T-helper 2 cell treated with Interferon-gamma antibody and Interleukin-4, amounts not matched to agents 100 ng/mL and 5 ng/mL, for 36 hours (primary cell): ENCODE results near the gene TUBB. TPM values are rescaled to one million over a fixed set of nuclear protein-coding genes. Genes with fewer than 3 reads are reported as not detected.

ENCODE experiments used
- intact Hi-C: fragments of 100-400 bp; cut with micrococcal nuclease; formaldehyde crosslinking; loops from one replicate; pipeline ENCODE4 v1.15.1; 2023
- total RNA-seq: library from RNA; stranded (reverse); gene quantifications from 2 replicates; pipeline ENCODE4 v1.2.3, GENCODE V29; 2022

The TUBB gene
- total RNA-seq, 1 donor from 2014 or later, result 1,315 TPM

DNA sequence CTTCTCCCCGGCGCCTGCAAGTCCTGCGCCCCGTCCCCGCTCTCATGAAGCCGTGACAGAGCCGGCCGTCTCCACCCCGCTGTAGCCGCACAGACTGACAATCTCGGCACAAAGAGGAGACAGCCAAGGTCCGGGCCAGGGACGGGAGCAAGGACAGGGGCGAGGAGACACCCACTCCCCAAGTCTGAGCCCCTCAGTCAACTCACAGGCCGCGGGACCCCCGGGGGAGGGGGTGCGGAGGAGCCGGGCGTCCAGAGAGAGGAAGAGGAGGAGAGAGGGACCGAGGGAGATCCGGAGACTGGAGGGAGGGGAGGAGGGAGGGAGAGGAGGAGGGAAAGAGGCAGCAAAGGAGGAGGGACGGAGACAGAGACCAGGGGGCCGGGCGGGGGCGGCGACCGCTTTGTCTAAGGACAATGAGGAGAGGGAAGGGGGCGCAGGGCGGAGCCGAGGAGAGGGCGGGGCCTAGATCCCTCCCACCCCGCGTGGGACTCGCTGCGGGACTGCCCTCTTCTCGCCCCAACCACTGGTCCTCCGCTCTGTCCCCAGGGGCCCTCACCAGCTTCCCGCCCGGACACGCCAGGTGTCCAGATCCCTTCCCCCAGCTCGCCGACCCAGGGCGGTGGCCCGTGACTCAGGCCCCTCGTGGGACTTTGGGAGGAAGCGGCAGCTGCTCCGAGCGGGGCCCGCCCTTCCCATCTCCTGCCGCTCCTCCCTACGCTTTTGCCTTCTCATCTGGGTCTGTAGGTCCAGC is 33.1 kb upstream of the TUBB start:
- intact Hi-C loops, result loop anchor here (1.0 to 10.0 kb wide), 2 partner anchors 30 to 468 kb away; partner anchors contain the start of genes CCHCR1, MDC1 and TCF19

DNA sequence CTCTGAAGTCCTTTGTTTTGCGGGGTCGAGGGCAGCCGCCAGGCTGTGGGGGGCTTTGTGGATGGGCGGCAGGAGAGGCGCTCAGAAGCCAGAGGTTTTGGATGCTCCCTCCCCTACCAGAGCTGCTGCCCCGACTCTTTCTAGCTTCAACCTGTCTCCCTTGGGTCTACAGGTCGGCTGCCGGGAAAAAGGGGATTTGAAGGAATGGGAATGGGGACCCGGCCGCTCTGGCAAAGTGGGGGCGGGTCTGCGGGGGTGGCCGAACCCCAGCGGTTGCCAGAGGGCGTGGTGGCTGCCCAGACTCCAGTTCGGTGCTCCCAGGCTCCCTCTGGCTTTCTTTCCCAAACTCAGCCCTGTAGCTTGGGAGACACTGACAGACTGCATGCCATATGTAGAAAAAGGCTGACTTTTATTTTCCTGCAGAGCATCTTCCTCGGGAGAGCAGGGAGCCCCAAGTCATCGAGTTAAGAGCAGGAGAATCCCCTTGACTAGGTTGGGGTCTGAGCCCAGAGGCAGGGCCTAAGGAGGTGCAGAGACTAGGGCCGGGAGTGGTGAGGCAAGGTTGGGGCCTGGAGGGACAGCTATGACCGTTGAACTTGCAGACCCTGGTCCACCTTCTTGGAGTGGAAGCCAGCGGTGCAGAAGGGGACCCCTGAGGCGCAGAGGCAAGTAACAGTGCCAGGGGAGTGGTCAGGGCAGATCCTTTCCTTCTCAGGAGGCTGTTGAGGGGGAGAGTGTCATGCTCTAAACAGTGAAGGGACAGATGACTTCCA is 32.3 kb upstream of the TUBB start:
- intact Hi-C loops, result loop anchor here (1.0 to 10.0 kb wide), 2 partner anchors 29 to 467 kb away; partner anchors contain the start of genes CCHCR1, MDC1 and TCF19

DNA sequence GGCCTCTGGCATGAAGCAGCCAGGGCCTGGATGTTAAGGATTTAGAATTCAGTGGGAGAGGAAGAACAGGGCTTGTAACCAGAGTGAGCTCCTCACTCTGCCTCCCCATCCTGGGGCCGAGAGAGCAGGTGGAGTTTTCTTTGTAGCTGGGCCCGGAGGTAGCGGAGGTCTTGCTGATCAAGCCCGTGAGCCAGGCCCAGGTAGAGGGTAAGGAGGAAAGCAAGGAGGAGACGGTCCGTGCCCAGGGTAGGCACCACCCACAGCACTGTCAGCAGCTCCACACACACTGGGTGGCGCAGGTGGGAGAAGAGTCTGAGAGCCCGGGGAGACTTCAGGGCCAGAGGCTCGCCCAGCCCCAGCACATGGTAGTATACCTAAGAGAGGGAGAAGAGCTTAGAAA is 31.6 kb upstream of the TUBB start:
- intact Hi-C loops, result loop anchor here (10.0 kb wide), 1 partner anchor 466 kb away; the partner anchor contains the start of genes CCHCR1 and TCF19

DNA sequence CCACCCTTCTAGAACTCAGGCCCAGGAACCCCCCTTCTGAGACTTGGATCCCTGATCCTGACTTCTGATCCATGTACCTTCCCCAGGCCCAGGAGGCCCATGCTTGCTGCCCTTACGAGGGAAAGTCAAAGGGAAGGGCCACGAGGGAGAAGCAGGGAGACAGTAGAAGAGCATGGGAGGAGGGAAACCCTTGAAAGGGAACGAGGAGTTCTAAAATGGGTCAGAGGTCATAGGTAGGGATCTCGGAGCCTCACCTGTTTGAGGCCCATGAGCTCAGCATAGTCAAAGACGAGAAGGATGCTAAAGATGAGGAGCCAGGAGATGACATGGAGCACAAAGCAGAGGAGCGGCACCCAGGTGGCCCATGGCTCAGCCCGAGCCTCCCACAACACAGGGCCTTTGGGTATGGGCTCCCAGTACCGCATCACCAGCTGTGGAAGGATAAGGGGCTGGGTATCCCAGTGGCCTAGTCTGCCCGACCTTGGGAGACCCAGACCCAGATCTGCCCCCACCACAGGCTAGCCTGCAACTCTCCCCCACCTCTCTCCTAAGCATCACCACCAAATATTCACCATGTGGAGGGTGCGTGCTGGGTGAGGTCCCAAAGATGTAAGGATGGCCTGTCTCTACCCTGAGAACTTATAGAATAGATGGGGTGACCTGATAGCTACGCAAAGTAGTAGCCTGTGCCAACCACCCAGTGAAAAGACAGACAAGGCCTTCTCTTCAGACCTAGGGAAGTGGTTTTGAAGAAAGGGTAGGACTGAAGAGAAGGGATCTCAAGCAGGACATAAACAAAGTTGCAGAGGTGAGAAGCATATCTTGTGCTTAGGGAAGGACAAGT is 30.9 kb upstream of the TUBB start:
- intact Hi-C loops, result loop anchor here (10.0 kb wide), 1 partner anchor 466 kb away; the partner anchor contains the start of genes CCHCR1 and TCF19

GRCh38 chr6:30689985-30690384 is 30.2 kb upstream of the TUBB start:
- intact Hi-C loops, result loop anchor here (10.0 kb wide), 1 partner anchor 465 kb away; the partner anchor contains the start of genes CCHCR1 and TCF19

DNA sequence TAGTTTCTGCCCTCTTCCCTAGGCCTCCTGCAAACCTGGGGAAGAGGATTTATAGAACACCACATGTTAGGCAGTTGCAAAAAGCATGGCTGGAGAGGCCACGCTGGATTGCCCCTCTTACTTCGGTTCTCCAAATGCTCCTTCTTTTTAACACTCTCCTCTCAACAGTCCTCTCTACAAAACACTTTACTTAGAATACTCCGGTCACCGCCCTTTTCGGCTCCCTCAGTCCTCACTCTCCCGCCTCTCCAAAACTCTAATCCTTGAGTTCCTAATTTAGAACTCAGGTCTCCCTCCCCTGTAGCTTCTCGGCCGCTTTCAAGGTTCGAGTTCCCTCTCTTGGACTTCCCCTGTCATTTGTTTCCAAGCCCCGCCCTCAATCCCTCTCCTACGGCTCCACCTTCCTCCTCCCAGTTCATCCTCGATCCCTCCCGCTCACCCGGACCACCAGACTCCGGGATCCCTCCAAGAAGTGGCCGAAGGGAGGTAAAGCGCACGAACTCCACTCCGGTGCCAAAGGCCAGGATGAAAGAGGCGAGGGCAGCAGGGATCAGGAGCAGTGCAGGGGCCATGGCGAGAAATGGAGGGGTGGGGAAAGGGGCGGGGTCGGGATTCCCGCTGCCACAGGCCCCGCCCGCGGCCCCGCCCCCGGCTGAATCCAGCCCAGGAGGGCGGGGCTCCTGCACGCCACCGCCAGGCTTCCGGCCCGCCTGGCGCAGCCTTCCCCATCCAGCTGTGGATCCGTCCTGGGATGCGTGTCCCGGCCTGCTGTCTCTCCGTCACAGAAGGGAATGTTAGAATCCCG is 29.5 kb upstream of the TUBB start, which contains the start of gene NRM:
Gene NRM, minus strand, starts transcription at position 582 of the 805 bp plus-strand sequence. Its CDS starts 10 bp downstream, at position 572.
- intact Hi-C loops, result no loop called here

DNA sequence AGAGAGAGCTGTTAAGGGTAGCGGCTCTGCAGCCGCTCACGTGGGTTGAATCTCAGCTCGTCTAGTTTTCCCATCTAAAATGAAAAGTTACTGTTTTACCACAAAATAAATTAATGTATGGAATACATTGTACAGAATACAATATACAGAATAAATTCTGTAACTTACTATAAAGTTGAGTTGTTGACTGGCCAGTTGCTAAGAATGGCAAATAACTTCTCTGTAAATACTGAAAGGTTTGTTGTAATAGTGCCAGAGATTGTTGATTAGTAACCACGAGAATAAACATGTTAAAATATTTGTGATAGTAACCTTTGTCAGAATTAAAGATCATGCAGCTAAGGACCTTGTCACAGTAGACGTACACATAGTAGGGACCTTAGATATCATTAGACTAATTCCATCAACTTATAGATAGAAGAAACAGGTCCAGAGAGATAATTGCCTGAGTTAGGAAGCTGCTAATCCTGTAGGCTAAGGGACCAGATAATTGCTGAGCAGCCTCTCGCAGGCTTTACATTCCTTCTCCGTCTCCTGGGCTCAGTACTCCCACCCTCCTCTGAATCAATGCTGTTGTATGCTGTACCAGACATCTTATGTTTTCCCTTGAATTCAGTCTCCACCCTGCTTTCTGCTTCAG is 28.8 kb upstream of the TUBB start:
- intact Hi-C loops, result no loop called here

GRCh38 chr6:30696432-30696831 is 23.7 kb upstream of the TUBB start:
- intact Hi-C loops, result no loop called here

DNA sequence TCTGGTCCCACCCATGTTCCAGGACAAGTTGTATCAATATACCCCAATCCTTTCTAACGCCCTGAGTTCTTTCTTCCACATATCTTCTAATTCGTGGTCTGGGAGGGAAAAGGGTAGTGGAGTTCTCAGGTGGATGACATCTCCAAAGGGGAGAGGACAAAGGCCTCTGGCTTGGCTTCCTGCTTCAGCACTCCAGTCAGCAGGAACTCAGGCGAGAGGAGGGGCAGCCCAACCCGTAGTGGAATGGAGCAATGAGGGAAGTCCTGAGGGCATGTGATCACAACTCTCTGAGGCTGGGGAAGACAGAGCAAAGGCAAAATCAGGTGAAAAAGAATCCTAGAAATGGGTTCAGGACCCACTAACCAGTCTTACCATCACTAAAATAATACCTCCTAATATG is 19.8 kb upstream of the TUBB start:
- intact Hi-C loops, result no loop called here

DNA sequence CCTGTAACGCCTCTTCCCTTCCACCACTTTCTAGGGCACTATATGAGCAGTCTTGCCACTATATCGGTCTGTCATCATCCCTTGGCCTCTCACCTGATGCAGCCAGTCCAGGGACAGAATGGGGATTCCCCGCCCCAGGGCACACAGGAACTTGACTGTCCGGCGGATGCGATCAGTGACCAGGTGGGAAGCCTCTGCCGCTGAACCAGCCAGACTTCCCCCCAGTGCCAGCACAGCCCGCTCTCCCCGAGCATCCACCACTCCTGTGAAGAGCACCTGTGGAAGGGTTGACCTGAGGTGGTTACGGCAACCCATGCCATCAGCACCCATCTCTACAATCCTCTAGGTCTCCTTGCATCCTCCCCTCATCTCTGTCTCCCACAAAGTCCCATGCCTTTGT is 17.1 kb upstream of the TUBB start:
- intact Hi-C loops, result no loop called here

DNA sequence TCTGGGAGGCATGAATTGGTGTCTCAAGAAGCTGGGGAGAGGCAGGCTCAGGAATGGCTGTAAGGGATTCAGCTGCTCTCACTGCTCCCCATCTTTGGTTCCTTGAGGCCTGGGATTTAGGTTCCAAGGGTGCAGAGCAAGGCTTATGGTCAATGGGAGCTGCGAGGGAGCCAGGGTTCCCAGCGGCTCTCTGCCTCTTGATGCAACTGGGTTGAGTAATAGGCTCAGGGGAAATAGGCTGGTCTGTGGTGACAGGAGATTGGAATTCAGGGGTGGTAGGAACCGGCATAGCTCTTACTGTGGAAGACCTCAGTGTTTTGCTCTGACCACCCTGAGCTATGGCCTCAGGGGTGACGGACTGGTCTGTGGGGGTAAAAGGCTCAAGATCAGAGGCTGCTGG is 16.3 kb upstream of the TUBB start:
- intact Hi-C loops, result no loop called here

DNA sequence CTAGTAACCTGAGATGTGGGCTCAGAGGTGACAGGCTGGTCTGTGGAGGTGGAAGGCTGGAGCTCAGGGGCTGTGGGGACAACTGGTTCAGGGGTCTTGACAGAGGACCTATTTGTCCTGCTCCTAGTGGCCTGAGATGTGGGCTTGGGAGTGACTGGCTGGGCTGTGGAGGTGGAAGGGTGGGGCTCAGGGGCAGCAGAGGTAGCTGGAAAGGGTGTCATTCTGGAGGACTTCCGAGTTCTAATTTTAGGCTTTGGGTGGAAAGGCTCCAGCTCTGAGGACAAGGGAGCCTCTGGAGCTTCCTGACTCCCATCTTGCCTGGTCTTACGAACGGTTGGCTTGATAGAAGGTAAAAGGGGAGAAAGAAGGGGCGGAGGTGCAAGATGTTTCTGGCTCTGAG is 14.5 kb upstream of the TUBB start:
- intact Hi-C loops, result no loop called here

GRCh38 chr6:30707281-30707850 is 12.8 kb upstream of the TUBB start:
- intact Hi-C loops, result no loop called here

DNA sequence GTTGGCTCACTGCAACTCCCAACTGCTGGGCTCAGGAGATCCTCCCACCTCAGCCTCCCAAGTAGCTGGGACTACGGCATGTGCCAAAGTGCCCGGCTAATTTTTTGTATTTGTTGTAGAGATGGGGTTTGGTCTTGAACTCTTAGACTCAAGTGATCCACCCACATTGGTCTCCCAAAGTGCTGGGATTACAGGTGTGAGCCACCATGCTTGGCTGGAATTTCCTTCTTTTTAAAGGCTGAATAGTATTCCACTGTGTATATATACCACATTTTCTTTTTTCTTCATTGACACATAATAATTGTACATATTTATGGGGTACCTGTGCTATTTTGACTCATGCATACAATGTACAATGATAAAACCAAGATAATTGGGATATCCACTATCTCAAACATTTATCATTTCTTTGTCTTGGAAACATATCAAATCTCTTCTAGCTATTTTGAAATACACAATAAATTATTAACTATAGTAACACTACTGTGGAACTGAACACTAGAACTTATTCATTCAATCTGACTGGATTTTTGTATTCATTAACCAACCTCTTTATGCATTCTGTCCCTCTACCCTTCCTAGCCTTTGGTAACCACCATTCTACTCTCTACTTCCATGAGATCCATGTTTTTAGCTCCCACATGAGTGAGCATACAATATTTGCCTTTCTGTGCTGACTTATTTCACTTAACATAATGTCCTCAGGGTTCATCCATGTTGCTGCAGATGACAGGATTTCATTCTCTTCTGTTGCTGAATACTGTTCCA is 10.9 kb upstream of the TUBB start:
- intact Hi-C loops, result no loop called here

GRCh38 chr6:30711758-30712380 is 8.3 kb upstream of the TUBB start:
- intact Hi-C loops, result no loop called here

GRCh38 chr6:30712441-30712945 is 7.7 kb upstream of the TUBB start:
- intact Hi-C loops, result no loop called here

DNA sequence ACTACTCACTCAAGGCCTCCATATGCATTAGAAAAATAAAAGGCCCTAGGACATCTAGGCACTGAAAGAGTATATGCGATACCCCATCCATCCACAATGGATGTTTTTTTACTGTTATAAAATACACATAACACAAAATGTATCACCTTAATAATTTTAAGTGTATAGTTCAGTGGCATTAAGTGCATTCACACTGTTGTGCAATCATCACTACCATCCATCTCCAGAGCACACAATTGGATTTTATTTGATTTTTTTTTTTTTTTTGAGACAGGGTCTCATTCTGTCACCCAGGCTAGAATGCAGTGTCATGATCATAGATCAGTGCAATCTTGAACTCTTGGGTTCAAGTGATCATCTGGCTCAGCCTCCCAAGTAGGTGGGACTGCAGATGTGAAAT is 5.9 kb upstream of the TUBB start:
- intact Hi-C loops, result no loop called here

DNA sequence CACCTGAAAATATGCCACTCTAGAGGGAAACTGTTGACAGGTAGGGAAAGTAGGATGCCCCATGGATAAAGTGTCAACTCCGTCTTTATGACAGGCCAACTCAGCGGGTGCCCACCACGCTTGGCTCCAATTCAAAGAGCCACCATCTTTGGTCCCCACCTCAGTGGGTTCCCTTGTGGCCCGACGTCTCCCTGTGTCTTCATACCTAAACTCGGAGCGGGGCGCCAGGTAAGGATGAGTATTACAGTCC is 3.3 kb upstream of the TUBB start:
- intact Hi-C loops, result loop anchor here (1.0 to 5.0 kb wide), 5 partner anchors 30 to 655 kb away; partner anchors contain the start of genes HLA-E, MRPS18B, POLR1H and PPP1R10
